GM18517 (cell line): ENCODE results near the gene RRP15.

ENCODE experiments used
- ATAC-seq: cut with Tn5 transposase; IDR thresholded peaks from one replicate; pipeline ENCODE4 v1.9.1; 2021; ENCODE audit warnings: mild to moderate bottlenecking, moderate library complexity; ENCODE audit not compliant: unreplicated experiment

Gene RRP15

GRCh38 chr1:218284917-218285635, at the start of gene RRP15:
Gene RRP15, plus strand, starts transcription at chr1:218285293. Its CDS starts 24 bp downstream, at chr1:218285317.
- ATAC-seq = peak; percentile 99

GRCh38 chr1:218242171-218242570, 42.9 kb upstream of the RRP15 start:
- no peak for ATAC-seq

GRCh38 chr1:218247339-218247738, 37.8 kb upstream of the RRP15 start:
- no peak for ATAC-seq

GRCh38 chr1:218249338-218250140, 35.6 kb upstream of the RRP15 start:
- no peak for ATAC-seq

GRCh38 chr1:218250492-218250891, 34.6 kb upstream of the RRP15 start:
- no peak for ATAC-seq

- ATAC-seq = no peak
Measured at GRCh38 chr1:218254296-218254946, 30.7 kb upstream of the RRP15 start.

GRCh38 chr1:218255090-218255489, 30.0 kb upstream of the RRP15 start:
- ATAC-seq = no peak

- no peak for ATAC-seq
Measured at GRCh38 chr1:218257371-218257770, 27.7 kb upstream of the RRP15 start.

GRCh38 chr1:218257971-218258370, 27.1 kb upstream of the RRP15 start:
- ATAC-seq = no peak

GRCh38 chr1:218259339-218259738, 25.8 kb upstream of the RRP15 start:
- ATAC-seq = no peak

- no peak for ATAC-seq
Measured at GRCh38 chr1:218259800-218260199, 25.3 kb upstream of the RRP15 start.

- ATAC-seq = no peak
Measured at GRCh38 chr1:218262259-218262658, 22.8 kb upstream of the RRP15 start.

- no peak for ATAC-seq
Measured at GRCh38 chr1:218266356-218266755, 18.7 kb upstream of the RRP15 start.

- ATAC-seq = no peak
Measured at GRCh38 chr1:218272366-218272765, 12.7 kb upstream of the RRP15 start.

GRCh38 chr1:218273762-218274479, 11.2 kb upstream of the RRP15 start:
- ATAC-seq = no peak

GRCh38 chr1:218274511-218274910, 10.6 kb upstream of the RRP15 start:
- ATAC-seq = no peak

- ATAC-seq = no peak
Measured at GRCh38 chr1:218275823-218276222, 9.3 kb upstream of the RRP15 start.

- ATAC-seq = no peak
Measured at GRCh38 chr1:218281285-218281684, 3.8 kb upstream of the RRP15 start.

GRCh38 chr1:218284377-218284916, 646 bp upstream of the RRP15 start:
- ATAC-seq = peak; percentile 17

GRCh38 chr1:218292515-218292914, 7.4 kb downstream of the RRP15 start:
- ATAC-seq = no peak

- ATAC-seq = no peak
Measured at GRCh38 chr1:218294546-218294945, 9.5 kb downstream of the RRP15 start.
